Keratinocyte (primary cell): ENCODE measurements around the gene TMEM163.
"Not testable (repeated sequence)": the region's sequence is repeated elsewhere in the genome, so short reads cannot be mapped to it uniquely, and the experiment has no call there.

Experiments used
- CTCF ChIP-seq, 3 experiments: IDR thresholded peaks in 1 of 3; conservative IDR thresholded peaks in 1 of 3; optimal IDR thresholded peaks in 1 of 3; 2 replicates in 2 of 3; 3 replicates in 1 of 3; pipeline versions ENCODE3 to v1.5.1; 2011; ENCODE audit warnings: low read length in 3 of 3, mild to moderate bottlenecking in 3 of 3, moderate library complexity in 2 of 3, control low read depth in 1 of 3, inconsistent platforms in 1 of 3; ENCODE audit not compliant: insufficient read depth in 2 of 3; ENCODE audit errors: extremely low read depth in 1 of 3
- EZH2 ChIP-seq: IDR thresholded peaks from one replicate; pipeline ENCODE4 v1.6.1; 2012; ENCODE audit warnings: inconsistent platforms, mild to moderate bottlenecking, low read length, moderate library complexity

DNA sequence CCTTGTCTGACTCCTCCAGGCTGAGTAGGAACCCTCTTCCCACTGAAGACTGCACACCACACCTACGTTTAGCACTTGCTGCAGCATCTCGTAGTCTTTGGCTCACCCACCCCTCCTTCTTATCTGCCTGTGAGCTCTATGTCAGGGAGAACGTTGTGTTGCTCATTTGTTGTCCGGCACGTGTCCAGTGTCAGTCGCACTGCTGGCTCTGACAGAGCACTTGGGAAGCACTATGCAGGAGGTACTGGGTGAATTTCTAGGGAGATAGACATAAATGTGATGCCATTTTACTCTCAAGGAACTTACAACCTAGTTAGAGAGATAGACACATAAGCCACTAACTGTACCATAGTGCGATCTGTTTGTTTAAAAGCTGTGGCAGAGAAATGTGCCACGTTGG is 241.8 kb downstream of the TMEM163 start:
- not testable (repeated sequence) for TF ChIP-seq EZH2; CTCF (optimal IDR thresholded peaks at IDR 0.05 in 1 of 3, IDR thresholded peaks at IDR 0.05 in 1 of 3, conservative IDR thresholded peaks at IDR 0.05 in 1 of 3; ENCODE audit: extremely low read depth in 1 of 3, insufficient read depth in 2 of 3, low read length in 3 of 3)
